GM12874 (cell line): ENCODE results near the gene TECR.

Experiments
- CTCF ChIP-seq: IDR thresholded peaks from 2 replicates; pipeline ENCODE4 v1.5.1; 2011; ENCODE audit warnings: low read depth, mild to moderate bottlenecking, control low read depth, low read length, moderate library complexity; ENCODE audit not compliant: insufficient read depth

Gene TECR

GRCh38 chr19:14563590-14563926, 34.2 kb downstream of the TECR start:
- no peak for TF ChIP-seq CTCF

GRCh38 chr19:14563989-14564651, 34.7 kb downstream of the TECR start:
- TF ChIP-seq CTCF, result no peak

DNA sequence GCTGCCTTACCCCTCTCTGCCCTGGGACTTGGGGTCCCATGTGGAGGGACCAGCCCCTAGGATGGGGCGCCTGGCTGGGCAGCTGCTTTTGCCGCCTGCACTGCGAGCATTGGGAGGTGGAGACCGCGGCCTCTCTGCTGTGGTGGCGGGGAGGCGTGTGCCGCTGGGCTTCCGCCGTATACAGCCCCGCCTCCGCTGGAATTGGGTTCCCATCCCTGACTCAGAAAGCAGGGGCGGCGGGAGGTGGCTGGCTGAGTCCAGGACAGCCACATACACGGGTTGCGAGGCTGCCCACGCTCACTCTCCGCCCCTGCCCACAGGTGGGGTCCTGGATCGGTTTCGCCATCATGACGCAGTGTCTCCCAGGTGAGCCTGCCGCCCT, 35.9 kb downstream of the TECR start:
- TF ChIP-seq CTCF, result no peak

DNA sequence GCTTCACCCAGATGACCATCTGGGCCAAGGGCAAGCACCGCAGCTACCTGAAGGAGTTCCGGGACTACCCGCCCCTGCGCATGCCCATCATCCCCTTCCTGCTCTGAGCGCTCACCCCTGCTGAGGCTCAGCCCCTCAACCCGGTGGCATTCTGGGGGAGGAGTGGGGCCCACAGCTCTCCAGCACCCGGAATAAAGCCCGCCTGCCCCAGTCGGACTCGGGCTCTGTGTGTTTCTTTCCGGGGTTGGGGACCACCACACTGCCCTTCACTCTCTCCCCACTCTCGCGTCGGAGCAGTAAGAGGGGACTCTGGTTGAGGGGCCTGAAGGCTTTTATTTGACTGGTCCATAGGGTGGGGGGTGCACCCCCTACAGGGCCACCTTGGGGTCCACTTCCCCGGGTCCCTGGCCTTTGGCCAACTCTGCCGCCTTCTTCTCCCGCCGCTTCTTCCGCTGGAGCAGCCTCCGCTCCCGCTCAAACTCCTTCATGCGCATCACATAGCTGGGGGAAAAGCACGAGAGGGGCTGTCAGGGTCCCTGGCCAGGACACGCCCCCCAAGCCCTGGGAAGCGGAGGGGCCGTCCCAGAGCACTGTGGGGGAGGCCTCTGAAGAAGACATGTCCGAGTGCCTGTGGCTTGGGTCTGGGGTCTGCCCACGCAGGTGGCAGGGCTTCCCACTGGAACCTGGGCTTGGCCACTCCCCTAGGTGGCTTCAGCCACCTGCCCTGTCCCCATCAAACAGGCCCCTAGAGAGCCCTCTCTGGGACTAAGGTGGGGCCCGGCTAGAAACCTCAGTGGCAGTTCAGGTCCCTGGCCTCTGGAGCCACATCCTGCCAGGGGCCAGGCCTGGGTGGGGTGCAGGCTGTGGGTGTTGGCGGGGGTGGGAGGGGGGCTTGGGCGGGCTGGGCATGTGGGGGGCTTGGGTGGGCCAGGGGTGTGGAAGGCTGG, 36.6 kb downstream of the TECR start:
- no peak for TF ChIP-seq CTCF

DNA sequence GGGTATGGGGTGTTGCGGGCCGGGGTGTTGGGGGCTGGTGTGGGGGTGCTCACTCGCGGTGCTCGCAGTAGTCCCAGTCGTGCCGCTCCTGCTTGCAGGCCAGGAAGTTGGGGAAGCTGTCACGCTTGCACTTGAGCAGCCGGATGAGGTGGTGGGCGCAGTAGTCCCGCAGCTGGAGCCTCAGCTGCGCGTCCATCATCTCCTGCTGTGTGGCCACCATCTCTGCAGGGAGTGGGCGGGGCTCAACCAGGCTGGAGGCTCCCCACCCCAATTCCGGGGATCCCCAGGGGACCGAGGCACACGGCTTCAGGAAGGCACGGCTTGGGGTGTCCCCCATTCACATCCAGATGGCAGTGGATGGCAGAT, 37.3 kb downstream of the TECR start:
- TF ChIP-seq CTCF, result no peak

- no peak for TF ChIP-seq CTCF
Measured at GRCh38 chr19:14567079-14567478, 37.7 kb downstream of the TECR start.

DNA sequence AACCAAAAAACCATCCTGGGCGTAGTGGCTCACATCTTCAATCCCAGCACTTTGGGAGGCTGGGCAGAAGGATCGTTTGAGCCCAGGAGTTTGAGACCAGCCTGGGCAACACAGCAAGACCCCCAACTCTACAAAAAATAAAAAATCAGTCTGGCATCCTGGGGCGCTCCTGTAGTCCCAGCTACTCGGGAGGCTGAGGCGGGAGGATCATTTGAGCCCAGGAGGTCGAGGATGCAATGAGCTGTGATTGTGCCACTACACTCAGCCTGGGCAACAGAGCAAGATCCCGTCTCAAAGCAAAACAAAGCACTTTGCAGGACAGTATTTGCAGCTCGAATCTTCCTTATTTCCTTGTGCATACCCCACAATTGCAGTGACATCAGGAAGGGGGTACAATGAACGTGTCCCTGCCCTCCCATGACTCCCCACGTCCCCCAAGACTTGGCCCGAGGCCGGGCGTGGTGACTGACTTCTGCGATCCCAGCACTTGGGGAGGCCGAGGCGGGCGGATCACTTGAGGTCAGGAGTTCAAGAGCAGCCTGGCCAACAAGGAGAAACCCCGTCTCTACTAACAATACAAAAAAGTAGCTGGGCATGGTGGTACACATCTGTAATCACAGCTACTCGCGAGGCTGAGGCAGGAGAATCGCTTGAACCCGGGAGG, 41.6 kb downstream of the TECR start:
- no peak for TF ChIP-seq CTCF
